Tibial nerve (tissue), 4 donors: Measurements from ENCODE around the gene ZDHHC19. TPM values are rescaled to one million over a fixed set of nuclear protein-coding genes. Genes with fewer than 3 reads are reported as not detected.
"Not testable (repeated sequence)": the region's sequence is repeated elsewhere in the genome, so short reads cannot be mapped to it uniquely, and the experiment has no call there.

Source experiments
- DNase-seq, 2 donors: peaks; one replicate each; pipeline ENCODE4 v3.0.0-alpha.2; 2019; ENCODE audit warnings: low spot score in 2 of 2
- H3K27ac ChIP-seq, 4 donors: fragments of 200-600 bp; sonication (generic) in 3 of 4; one replicate each; pipeline ENCODE4 v1.5.1; 2017 to 2019; ENCODE audit warnings: mild to moderate bottlenecking in 1 of 4
- H3K27me3 ChIP-seq, 2 donors: fragments of 200-600 bp; sonication (generic) in 1 of 2; one replicate each; pipeline versions ENCODE4 v1.5.1 to v1.6.0; 2017 to 2019
- H3K36me3 ChIP-seq, 3 donors: fragments of 200-600 bp; sonication (generic); one replicate each; pipeline ENCODE4 v1.5.1; 2018 to 2019
- H3K4me1 ChIP-seq, 4 donors: fragments of 200-600 bp; sonication (generic) in 3 of 4; one replicate each; pipeline ENCODE4 v1.5.1; 2017 to 2019
- H3K4me3 ChIP-seq, 4 donors: fragments of 200-600 bp; sonication (generic) in 3 of 4; one replicate each; pipeline ENCODE4 v1.5.1; 2017 to 2019; ENCODE audit warnings: mild to moderate bottlenecking in 1 of 4, moderate library complexity in 1 of 4
- H3K9me3 ChIP-seq, 4 donors: fragments of 200-600 bp; sonication (generic) in 3 of 4; one replicate each; pipeline ENCODE4 v1.5.1; 2017 to 2019
- CTCF ChIP-seq, 5 experiments: fragments of 200-600 bp in 3 of 5; fragments of 450-650 bp in 2 of 5; sonication (generic) in 3 of 5; IDR thresholded peaks; one replicate each; pipeline ENCODE4 v1.5.1; 2016 to 2019; ENCODE audit warnings: antibody characterized with exemption in 5 of 5, mild to moderate bottlenecking in 3 of 5, moderate library complexity in 2 of 5
- EP300 ChIP-seq, 2 donors: sonication (generic); formaldehyde crosslinking; IDR thresholded peaks; one replicate each; pipeline ENCODE4 v1.6.1; 2017; ENCODE audit warnings: antibody characterized with exemption in 2 of 2, mild to moderate bottlenecking in 1 of 2
- POLR2A ChIP-seq, 2 donors: fragments of 450-650 bp; IDR thresholded peaks; one replicate each; pipeline ENCODE4 v1.6.1; 2017; ENCODE audit warnings: antibody characterized with exemption in 2 of 2, mild to moderate bottlenecking in 2 of 2, moderate library complexity in 2 of 2
- WGBS, 2 donors: methylation state at CpG; one replicate each; pipeline ENCODE4 v1.1.5; 2018; 5-methylcytosine and 5-hydroxymethylcytosine counted together
- total RNA-seq, 4 donors: library from RNA; depleted of rRNA; stranded (reverse); fragments of >200 nt; gene quantifications; one replicate each; pipeline ENCODE4 v1.1.0, GENCODE V29; 2016

Gene ZDHHC19
- total RNA-seq, 4 donors from 2014 or later: not detected

GRCh38 chr3:196208942-196209695, 2.1 kb downstream of the ZDHHC19 start:
- WGBS, 2 donors: 83 to 95% methylated on average over 21 to 24 of the region's 24 CpGs
- Histone ChIP-seq H3K27ac (no peak overlapping the region), H3K27me3 (peaks cover 0 to 34% of the 10 kb centered on the region in 2 donors), H3K9me3 (peaks cover 0 to 10% (median 0%) of the 10 kb centered on the region in 4 donors), H3K36me3 (no peaks in the 10 kb centered on the region), H3K4me3 (no peak overlapping the region), H3K4me1 (peaks cover 0 to 10% (median 0%) of the 10 kb centered on the region in 4 donors)
- DNase-seq: no peak
- TF ChIP-seq POLR2A (IDR thresholded peaks at IDR 0.05) (no peak), CTCF (IDR thresholded peaks at IDR 0.05) (no peak), EP300 (IDR thresholded peaks at IDR 0.05) (no peak)

- DNase-seq: no peak
- H3K4me3 ChIP-seq: peak overlapping the region in 3 of 4 donors; percentile 15 to 45 (median 40)
- no peaks in the 10 kb centered on the region for H3K36me3 ChIP-seq
- H3K4me1 ChIP-seq: peaks cover 0 to 10% (median 0%) of the 10 kb centered on the region in 4 donors
- TF ChIP-seq CTCF (IDR thresholded peaks at IDR 0.05) (no peak), POLR2A (IDR thresholded peaks at IDR 0.05) (no peak), EP300 (IDR thresholded peaks at IDR 0.05) (no peak)
- WGBS, 2 donors: 29 to 37% methylated on average over 44 to 45 of the region's 49 CpGs
- H3K27me3 ChIP-seq: peaks cover 0 to 34% of the 10 kb centered on the region in 2 donors
- H3K27ac ChIP-seq: no peak overlapping the region
- peaks cover 0 to 10% (median 0%) of the 10 kb centered on the region in 4 donors for H3K9me3 ChIP-seq
Observed at GRCh38 chr3:196207833-196208607, 3.2 kb downstream of the ZDHHC19 start.

GRCh38 chr3:196207159-196207832, 3.9 kb downstream of the ZDHHC19 start:
- peaks cover 0 to 10% (median 0%) of the 10 kb centered on the region in 4 donors for H3K9me3 ChIP-seq
- peak overlapping the region in 1 of 4 donors; percentile 45 for H3K4me3 ChIP-seq
- H3K4me1 ChIP-seq: peaks cover 0 to 10% (median 0%) of the 10 kb centered on the region in 4 donors
- no peak overlapping the region for H3K27ac ChIP-seq
- TF ChIP-seq EP300 (IDR thresholded peaks at IDR 0.05) (no peak), POLR2A (IDR thresholded peaks at IDR 0.05) (no peak)
- 26% methylated on average over 19 to 20 of the region's 70 CpGs for WGBS, 2 donors
- H3K27me3 ChIP-seq: peaks cover 0 to 34% of the 10 kb centered on the region in 2 donors
- DNase-seq: no peak
- H3K36me3 ChIP-seq: no peaks in the 10 kb centered on the region

- Histone ChIP-seq H3K9me3 (peaks cover 0 to 10% (median 0%) of the 10 kb centered on the region in 4 donors), H3K4me1 (peaks cover 0 to 10% (median 0%) of the 10 kb centered on the region in 4 donors), H3K27me3 (peaks cover 0 to 34% of the 10 kb centered on the region in 2 donors)
- H3K4me3 ChIP-seq, DNase-seq, H3K36me3 ChIP-seq, H3K27ac ChIP-seq: not testable (repeated sequence)
- WGBS, 2 donors: 84 to 88% methylated on average over 9 of the region's 9 CpGs
Observed at GRCh38 chr3:196205442-196206205, 5.6 kb downstream of the ZDHHC19 start.

- Histone ChIP-seq H3K4me3 (no peak overlapping the region), H3K4me1 (peaks cover 0 to 10% (median 0%) of the 10 kb centered on the region in 4 donors), H3K27me3 (peaks cover 0 to 31% of the 10 kb centered on the region in 2 donors), H3K9me3 (peaks cover 0 to 10% (median 0%) of the 10 kb centered on the region in 4 donors), H3K36me3 (no peaks in the 10 kb centered on the region), H3K27ac (no peak overlapping the region)
- DNase-seq: no peak
- 82 to 86% methylated on average over 3 of the region's 3 CpGs for WGBS, 2 donors
- TF ChIP-seq EP300 (IDR thresholded peaks at IDR 0.05): no peak
- no peak for TF ChIP-seq POLR2A (IDR thresholded peaks at IDR 0.05)
- TF ChIP-seq CTCF (IDR thresholded peaks at IDR 0.05): no peak
Observed at GRCh38 chr3:196203846-196204245, 7.4 kb downstream of the ZDHHC19 start.
